ENCODE data around the gene CREM.
"Not testable (repeated sequence)": the region's sequence is repeated elsewhere in the genome, so short reads cannot be mapped to it uniquely, and the experiment has no call there.

Gene CREM

DNA sequence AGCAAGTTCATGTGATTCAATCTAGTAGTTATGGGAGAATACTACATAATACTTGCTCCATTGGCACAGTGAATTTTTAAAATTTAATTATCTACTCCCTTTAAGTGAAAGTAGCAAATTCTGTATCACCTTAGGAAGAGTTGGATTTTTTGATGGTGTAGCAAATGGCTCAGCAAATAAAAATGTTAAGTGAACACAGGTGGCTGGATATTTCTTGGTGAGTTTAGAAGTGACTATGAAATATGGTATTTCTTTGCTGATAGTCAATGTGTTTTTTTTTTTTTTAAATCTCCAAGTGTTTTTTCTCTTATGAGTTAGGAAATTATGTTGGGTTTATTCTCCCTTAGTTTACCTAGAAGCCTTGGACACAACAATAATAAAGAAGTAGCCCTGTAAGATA is 67.8 kb downstream of the CREM start:
- no peak for DNase-seq (ENCODE audit: low read depth in 3 of 3)

DNA sequence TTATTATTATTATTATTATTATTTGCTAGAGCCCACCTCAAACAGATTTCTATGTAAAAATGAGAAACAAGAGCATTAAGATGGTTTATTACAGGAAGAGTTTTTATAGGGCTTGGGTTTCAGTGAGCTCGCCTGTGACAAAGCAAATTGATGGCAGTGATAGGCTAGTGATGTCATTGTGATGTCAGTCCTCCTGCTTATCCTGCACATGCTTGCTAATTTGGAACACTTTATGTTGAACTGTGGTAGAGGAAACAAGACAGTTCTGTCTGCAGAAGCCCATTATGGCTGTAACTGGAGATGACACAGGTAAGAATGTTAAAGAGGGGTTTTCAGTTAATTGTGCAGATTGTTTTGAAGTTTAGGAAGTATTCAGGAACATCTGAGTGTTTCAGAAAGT is 68.3 kb downstream of the CREM start:
- DNase-seq (ENCODE audit: low read depth in 3 of 3), result no peak

DNA sequence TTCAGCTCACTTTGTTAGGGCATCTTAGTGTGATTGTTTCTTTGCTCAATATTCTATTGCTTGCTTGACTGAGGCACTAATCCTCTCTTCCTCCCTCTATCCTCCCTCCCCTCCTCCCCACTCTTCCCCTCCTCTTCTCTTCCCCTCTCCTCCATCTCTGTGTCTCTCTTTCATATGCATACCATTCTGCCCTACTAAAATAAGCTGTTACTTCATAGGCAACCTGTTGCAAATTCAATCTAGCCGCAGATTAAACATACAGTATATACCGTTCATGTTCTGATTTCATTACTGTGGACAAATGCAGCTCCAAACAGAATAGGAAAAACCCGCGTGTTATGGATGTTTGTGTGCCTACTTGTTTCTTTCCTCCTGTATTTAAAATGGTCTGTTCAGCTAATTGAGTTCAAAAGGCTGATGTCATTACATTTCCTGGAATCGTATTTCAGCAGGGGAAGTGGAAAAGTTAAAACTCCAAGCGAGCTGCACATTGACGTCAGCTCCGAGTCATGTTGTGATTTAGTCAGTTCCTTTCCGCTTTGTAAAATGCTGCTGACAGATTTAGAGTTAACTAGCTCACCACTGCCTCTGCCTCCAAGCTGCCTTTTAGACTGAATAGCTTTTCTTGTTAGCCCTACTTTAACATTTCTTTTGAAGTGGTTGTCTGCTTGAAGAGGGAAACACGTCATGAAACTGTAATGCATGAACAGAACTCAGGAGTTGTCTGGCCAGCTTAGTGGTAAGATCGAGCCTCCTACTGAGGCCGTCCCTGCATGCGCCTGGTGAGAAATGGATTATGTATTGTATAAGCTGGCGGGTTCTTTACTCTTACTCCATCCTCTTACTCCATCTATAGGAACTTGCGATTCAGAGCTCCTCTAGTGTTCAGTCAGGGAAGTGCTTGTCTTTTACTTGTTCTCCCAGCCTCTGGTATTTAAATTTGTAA is 69.0 kb downstream of the CREM start:
- peak; percentile 65 to 74 (median 65) for DNase-seq (ENCODE audit: low read depth in 3 of 3)

DNA sequence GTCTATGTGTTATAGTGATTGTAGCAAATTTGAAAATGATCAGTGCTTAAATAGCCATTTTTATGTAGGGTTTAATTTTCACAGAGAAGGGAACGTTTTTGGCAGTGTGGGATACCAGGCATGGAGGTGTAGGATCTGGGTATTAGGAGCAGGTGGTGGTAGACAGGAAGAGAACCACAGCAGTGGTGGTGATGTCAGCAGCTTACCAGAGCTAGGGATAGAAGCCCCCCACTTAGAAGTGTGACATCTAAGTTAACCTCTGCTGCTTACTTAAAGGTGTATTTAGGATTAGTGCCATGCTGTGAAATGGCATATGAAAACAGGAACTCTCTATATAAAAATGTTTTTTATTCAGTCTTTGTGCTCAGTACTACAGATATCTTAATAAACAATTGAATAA is 73.8 kb downstream of the CREM start:
- no peak for DNase-seq (ENCODE audit: low read depth in 3 of 3)

DNA sequence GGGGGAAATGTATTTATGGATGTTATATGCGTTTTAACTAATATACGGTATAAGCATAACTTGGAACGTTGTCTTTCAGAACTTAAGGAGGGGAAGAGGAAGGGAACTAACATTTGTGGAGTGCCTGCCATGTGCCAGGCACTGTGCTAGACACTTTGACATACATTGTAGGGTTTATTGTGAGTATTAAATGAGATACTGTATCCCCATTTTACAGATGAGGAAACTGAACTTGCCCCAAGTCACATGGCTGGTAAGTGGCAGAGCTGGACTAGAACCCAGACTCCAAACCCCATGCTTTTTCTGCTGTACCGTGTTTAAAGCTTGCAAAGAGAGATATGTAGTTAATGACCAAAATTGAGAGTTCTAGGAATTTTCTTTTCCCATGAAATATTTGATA is 74.6 kb downstream of the CREM start:
- no peak for DNase-seq (ENCODE audit: low read depth in 3 of 3)

DNA sequence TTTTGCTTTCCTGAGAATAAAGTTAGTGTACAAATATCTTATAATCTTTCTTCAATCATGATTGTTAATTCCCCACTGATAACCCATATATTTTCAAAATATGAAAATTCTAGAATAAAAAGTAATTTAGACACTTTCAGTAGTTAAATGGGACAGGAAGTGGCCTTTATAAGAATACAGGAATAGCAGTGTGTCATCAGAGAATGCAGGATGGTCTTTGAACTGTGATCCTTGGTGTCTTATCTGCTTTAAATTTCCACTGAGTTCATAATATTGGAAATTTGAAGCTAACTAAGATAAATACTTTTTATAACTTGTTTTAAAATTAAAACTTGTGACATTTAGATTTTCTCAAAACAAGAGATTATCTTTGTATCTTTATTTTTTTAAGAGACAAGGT is 75.4 kb downstream of the CREM start:
- no peak for DNase-seq (ENCODE audit: low read depth in 3 of 3)

DNA sequence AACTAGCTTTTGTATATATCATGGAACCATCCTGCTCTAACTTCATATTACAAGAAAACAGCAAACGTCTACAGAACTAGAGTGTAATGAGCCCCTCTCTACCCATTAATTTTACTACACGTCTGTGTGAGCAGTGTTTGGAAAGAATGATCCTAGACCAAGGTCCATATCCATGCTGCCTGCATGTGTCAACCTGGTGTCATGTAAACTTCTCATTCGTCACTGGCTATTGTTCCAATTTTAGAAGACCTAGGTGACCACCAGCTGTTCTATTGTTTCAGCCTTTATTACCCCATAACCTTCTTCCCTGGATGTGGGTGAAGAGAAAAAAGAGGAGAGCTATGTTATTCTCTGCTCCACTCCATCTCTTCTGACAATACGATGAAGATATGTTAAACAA is 77.1 kb downstream of the CREM start:
- DNase-seq (ENCODE audit: low read depth in 3 of 3), result no peak

DNA sequence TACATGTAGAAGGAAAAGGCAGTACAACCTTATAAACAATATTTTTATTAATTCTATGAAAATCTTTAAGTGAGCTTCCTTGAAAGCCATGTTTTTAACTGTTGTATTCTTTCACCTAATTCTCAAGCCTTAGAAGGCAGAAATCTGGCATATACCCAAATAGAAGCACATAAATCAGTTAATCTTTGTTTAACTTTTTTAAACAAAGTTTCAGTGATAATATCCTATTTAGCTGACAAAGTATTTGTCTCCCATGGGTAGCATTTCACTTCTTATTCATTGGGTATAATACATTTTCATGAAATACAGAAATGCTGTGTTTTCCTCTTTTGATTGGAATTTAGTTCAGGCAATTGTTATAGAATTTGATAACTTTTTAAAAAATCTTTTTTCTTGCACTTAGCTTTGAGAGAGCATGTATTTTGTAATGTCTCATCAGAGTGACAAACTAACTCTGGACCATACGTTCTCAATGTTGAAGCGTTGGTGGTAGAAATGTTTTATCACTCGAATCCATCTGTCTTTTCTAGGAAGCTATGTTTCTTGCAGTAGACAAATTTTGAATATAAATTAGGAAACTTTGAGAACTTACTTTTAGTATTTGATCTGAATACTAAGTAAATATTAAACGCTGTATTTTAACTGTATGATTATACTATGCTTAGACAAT is 78.1 kb downstream of the CREM start:
- DNase-seq (ENCODE audit: low read depth in 3 of 3), result no peak

DNA sequence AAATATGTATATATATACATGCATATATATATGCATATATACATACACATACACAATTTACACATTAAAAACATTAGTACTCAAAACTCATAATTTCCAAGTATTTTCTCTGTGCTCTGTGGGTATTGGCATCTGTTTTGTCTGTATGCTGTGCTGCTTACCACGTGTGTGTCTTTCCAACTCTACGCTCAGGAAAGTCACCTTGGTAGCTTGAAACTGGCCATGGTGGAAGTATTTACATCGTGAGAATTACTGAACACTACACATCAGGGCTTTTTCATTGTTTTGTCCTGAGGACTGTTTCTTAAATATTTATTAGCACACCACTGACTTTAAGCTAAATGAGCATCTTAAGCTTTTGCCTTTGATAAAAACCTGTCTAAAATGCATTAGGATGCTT is 79.6 kb downstream of the CREM start:
- no peak for DNase-seq (ENCODE audit: low read depth in 3 of 3)

DNA sequence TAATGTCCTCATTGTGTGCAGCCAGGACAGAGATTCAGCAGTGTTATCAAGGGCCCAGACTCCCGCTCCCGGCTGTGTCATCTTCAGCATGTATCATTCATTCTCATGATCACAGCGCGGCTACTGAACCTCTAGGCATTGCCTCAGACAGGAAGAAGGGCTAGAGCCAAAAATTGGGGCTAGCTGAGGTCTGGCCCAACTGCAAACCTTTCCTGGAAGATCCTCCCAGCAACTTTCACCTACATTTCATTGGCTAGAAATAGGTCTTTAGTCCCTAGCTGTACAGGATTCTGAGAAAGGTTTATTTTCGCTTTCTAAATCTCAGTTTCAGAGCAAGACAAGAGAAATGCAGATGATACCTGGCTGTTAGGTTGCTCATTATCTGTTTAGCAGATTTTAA is 81.9 kb downstream of the CREM start:
- DNase-seq (ENCODE audit: low read depth in 3 of 3), result peak in 2 of 3 donors; percentile 17 to 29

DNA sequence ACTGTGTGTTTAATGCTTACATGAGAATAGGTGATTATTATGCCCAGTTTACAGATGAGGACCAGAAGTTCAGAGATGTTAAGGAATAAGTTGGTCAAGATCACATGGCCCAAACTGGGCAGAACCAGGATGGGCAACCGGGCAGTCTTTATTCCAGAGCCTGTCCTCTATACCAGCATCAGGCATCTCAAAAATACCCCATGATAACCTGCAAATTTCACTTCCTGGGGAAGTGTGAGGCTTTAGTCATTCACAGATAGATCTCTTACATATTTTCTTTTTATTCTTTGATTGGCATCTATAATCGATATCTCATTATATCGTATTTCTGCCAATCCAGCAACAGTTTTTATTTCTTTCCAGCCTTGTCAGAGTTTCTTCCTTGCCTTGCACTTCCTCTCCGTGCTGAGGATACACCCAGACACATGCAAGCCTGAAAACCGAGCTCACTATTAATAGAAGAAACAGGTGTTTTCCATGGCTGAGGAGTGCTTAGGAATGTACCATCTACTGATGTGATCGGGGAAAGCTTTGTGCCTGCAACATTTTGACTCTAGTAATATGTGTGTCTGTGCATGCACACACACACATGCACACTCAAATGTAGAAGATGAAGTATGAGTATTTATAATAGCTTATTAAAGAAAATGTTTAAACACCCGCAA is 82.4 kb downstream of the CREM start:
- no peak for DNase-seq (ENCODE audit: low read depth in 3 of 3)

DNA sequence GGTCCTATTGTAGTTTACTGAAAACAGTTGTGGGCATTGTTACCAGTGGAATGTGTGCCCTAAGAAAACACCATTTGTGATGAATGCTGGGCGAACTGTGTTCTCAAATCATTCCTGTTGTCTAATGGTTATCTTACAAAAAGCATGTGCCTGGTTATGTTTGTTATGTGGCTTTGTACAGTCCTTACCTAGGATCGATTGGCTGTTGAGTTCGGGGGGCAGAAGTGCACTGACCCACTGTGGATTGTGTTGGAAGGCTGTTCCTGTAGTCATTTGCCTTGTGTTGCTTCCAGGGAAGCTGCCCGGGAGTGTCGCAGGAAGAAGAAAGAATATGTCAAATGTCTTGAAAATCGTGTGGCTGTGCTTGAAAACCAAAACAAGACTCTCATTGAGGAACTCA is 84.3 kb downstream of the CREM start:
- DNase-seq (ENCODE audit: low read depth in 3 of 3), result no peak

DNA sequence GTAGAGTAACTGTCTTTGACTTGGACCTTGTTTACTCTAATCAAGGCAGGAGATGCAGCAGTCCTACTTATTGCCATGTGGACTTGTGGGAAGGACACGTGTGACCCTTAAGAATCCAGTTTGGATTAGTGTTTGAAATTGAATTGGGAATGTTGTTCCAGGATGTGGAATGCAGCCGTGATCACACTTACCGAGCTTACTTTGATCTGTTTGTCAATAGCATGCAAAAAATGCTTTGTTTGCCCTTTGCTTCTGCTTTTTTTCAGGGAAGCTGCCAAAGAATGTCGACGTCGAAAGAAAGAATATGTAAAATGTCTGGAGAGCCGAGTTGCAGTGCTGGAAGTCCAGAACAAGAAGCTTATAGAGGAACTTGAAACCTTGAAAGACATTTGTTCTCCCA is 84.7 kb downstream of the CREM start:
- no peak for DNase-seq (ENCODE audit: low read depth in 3 of 3)

DNA sequence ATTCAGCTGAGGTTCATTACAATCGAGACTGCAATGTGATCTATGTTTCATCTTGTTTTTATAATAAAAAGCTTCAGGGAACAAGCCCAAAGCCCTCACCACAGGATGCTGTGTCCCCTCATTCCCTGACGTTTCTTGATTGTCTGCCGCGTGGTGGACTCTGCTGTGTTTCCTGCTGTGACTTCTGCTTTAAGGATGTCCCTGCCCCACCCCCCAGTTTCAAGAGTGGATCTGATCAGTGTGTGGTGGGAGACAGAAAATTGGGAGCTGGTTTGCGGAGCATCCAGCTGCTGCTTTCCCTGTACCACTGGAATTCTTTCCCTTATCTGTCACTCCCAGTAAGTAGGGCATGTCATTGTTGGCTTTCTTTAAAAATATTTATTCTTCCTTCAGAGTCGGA is 86.2 kb downstream of the CREM start:
- no peak for DNase-seq (ENCODE audit: low read depth in 3 of 3)

DNA sequence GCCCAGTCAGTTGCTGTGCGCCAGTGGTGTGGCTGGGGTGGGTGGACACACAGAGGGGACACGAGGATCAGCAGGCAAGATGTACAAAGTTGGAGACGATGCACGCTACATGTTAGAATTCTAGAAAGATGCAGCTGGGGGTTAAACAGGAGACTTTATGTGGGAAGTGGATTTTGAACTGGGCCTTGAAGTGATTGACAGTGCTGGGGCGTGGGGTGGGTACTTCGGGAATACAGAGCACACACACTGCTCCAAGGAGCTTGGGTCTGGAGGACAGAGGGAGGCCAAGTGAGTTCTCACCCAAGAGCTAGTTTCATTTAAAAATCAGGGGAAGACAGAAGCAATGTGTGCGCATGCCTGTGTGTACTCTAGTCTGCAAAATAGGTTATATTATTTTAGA is 87.1 kb downstream of the CREM start:
- DNase-seq (ENCODE audit: low read depth in 3 of 3), result no peak

DNA sequence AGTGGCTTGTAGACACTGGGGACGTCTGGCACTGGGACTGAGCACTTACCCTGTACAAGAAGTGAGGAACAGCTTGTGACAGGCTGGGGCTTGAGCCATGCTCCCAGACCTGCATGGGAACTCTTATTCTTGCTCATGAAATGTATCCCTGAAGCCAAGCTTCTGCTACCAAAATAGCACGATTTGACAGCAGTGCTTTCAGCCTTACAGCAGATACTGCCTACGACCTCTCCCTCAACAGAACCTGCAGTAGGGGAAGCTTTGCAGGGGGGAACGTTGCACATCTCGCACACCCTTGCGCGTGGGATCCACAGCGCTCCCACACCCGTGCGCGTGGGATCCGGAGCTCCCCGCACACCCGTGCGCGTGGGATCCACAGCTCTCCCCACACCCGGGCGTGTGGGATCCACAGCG is 88.0 kb downstream of the CREM start:
- no peak for DNase-seq (ENCODE audit: low read depth in 3 of 3)

DNA sequence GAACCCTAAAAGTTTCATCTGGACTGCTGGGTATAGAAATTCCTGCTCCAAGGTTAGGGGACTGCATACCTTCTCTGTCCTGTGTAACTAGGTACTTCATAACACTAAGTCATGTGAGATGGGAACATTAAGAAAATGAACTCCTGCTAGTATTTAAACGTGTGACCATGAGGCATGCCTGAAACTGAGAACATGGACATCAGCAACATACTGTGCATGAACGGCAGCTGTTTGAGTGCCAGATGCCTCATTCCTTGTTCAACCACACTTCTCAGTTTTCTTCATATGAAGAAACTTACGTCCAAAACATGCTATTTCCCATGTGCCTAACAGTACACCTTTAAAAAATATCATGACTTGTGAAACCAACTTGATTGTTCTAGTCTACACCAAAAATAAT is 88.5 kb downstream of the CREM start:
- no peak for DNase-seq (ENCODE audit: low read depth in 3 of 3)

DNA sequence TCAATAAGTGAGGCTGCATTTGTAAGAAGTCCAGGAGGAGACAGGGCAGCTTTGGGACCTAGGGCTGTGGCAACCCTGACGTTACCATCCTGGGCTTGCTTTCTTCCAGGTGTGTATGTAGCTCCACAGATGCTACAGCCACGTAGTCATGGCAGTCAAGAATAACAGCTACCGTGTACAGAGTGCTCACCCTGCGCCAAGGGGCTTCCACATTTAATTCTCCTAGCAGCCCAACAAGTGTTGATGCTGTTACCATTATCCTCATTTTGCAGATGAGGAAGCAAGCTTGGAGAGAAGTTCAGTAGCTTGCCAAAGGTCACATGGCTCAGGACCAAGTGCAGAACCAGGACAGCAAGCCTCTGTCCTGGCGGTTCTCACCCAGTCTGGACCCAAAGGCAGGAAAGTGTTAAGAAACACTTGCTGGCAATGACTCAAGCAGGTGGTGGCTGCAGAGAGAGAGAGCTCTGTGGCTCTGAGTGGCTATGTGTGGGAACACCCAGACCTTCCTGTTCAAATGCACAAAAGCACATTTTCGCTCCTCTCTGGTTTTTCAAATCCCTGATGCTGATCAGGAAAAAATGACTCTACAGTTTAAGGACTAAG is 89.8 kb downstream of the CREM start:
- no peak for DNase-seq (ENCODE audit: low read depth in 3 of 3)

DNA sequence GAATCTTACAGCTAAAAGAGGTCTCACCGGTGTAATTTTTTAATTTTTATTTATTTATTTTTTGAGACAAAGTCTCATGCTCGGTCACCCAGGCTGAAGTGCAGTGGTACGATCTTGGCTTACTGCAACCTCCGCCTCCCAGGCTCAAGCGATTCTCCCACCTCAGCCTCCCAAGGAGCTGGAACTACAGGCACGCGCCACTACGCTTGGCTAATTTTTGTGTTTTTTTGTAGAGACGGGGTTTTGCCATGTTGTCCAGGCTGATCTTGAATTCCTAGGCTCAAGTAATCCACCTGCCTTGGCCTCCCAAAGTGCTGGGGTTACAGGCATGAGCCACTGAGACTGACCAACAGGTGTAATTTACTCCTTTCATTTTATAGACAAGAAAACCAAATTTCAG is 90.3 kb downstream of the CREM start:
- DNase-seq (ENCODE audit: low read depth in 3 of 3), result not testable (repeated sequence)

DNA sequence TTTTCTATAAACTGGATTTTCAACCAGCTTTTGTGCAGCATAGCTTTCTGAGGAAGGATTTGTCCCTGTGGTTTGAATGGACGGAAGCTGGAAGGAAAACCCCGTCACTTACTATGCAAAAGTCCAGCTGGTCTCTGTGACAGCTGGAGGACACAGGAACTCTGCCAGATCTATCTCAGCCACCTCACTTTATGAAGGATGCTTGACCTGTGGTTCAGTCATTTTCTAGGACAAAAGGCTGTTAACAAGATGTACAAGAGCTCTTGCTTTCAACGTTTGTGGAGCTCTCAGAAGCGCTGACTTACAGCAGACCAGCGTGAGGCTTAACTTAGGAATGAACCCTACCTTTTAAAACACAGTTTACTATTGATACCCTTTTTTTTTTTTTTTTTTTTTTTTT is 90.8 kb downstream of the CREM start:
- no peak for DNase-seq (ENCODE audit: low read depth in 3 of 3)

DNA sequence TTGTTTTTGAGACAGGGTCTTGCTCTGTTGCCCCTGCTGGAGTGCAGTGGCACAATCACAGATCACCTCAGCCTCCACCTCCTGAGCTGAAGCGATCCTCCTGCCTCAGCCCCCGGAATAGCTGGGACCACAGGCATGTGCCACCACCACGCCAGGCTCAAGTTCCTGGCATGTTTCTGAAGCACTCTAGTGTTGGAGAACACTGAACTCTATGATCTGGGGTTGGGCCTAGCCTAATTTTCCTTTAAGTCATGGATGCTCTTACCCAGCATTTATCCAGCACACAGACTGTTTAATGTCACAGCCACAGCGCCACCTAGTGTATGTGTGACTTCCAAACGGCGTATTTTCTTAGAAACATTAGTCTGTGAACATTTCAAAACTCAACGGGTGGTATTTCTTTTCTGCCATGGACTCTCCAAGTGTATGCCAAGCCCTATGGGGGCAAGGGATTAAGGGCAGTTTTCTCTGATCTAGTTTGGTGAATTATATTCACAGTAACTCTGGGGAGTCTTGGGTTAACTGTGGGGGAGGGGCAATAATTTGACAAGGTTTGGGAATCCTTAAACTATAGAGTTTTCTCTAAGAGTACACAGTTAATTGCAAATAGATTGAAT is 91.8 kb downstream of the CREM start:
- DNase-seq (ENCODE audit: low read depth in 3 of 3), result peak; percentile 71 to 87 (median 80)

DNA sequence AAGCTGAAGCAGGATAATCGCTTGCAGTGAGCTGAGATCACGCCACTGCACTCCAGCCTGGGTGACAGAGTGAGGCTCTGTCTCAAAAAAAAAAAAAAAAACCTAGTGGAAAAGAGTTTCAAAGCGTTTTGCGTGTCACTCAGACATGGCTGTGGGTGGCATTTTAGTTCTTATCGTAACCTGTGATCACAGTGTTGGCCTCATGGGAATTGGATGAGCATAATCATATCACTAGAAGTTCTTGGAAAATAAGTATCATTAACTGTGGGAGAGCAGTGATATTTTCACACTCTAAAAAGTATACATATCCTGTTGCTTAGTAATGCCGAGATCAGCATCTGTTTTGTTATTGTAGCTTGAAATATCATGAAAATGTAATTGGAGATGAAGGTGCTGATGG is 92.6 kb downstream of the CREM start:
- DNase-seq (ENCODE audit: low read depth in 3 of 3), result no peak
